ENCODE measurements around the gene CNNM4.
A peak's percentile ranks its signal among the peaks of the same experiment; 100 is the strongest.

DNA sequence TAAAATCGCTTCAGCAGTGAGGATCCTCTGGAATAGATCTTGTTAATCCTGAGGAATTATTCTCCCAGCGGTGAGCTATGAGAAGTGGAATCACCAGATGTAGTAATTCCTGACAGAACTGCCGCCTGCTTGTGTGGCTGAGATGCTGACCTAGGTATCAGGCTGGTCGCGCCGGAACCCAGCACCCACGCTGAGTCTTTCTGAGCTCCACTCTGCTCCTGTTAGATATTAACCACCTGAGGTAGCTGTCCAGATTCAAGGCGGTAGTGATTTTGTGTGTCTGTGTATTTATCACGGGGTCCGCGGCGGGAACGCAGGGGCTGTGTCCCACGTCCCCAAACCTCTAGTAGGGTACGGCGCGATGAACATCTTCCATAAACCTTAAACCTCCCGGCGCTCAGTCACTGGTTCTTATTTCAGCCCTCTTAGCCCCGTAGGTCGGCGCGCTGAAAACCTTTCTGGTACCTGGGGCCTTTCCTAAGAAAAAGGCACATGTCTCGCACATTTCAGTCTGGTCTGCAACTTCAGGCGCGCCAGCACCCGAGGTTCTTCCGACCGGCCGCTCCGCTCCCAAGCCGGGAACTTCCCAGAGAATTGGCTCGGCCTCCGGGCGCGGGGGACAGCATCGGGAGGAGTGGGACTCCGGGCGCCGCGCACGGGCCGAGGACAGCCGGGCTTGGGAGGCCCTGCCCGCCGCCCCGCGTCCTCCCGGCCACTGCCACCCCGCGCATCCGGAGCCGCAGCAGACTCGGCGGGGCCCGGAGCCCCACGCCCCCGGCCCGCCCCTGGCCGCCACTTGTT, 54.8 kb downstream of the CNNM4 start:
- TF ChIP-seq, protein P1, sequence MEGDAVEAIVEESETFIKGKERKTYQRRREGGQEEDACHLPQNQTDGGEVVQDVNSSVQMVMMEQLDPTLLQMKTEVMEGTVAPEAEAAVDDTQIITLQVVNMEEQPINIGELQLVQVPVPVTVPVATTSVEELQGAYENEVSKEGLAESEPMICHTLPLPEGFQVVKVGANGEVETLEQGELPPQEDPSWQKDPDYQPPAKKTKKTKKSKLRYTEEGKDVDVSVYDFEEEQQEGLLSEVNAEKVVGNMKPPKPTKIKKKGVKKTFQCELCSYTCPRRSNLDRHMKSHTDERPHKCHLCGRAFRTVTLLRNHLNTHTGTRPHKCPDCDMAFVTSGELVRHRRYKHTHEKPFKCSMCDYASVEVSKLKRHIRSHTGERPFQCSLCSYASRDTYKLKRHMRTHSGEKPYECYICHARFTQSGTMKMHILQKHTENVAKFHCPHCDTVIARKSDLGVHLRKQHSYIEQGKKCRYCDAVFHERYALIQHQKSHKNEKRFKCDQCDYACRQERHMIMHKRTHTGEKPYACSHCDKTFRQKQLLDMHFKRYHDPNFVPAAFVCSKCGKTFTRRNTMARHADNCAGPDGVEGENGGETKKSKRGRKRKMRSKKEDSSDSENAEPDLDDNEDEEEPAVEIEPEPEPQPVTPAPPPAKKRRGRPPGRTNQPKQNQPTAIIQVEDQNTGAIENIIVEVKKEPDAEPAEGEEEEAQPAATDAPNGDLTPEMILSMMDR (IDR thresholded peaks at IDR 0.05), result no peak
- TF ChIP-seq EZH2 (IDR thresholded peaks at IDR 0.05) (peak; percentile 26), EZH2phosphoT487 (IDR thresholded peaks at IDR 0.05) (no peak)
